HEK293 (cell line): ENCODE results near the gene TTC13.

Experiments
- CTCF ChIP-seq: fragments of 450-650 bp; formaldehyde crosslinking; IDR thresholded peaks from 2 replicates; pipeline ENCODE4 v1.5.1; 2016; ENCODE audit warnings: missing biosample characterization, missing genetic modification characterization
- HIC1 ChIP-seq: fragments of 450-650 bp; formaldehyde crosslinking; IDR thresholded peaks from 2 replicates; pipeline ENCODE4 v1.5.1; 2016; ENCODE audit warnings: missing biosample characterization, missing genetic modification characterization
- KLF1 ChIP-seq: fragments of 450-650 bp; formaldehyde crosslinking; IDR thresholded peaks from 2 replicates; pipeline ENCODE4 v1.5.1; 2016; ENCODE audit warnings: missing biosample characterization, missing genetic modification characterization
- ZBTB20 ChIP-seq: fragments of 450-650 bp; formaldehyde crosslinking; IDR thresholded peaks from 2 replicates; pipeline ENCODE4 v1.5.1; 2016; ENCODE audit warnings: missing biosample characterization, missing genetic modification characterization
- ZBTB6 ChIP-seq: fragments of 450-650 bp; formaldehyde crosslinking; IDR thresholded peaks from 2 replicates; pipeline ENCODE4 v1.5.1; 2017; ENCODE audit warnings: missing biosample characterization, missing genetic modification characterization
- ZNF214 ChIP-seq: fragments of 450-650 bp; formaldehyde crosslinking; IDR thresholded peaks from 2 replicates; pipeline ENCODE4 v1.5.1; 2017; ENCODE audit warnings: missing biosample characterization, mild to moderate bottlenecking, missing genetic modification characterization, borderline replicate concordance
- ZNF23 ChIP-seq: fragments of 450-650 bp; formaldehyde crosslinking; IDR thresholded peaks from 2 replicates; pipeline ENCODE4 v1.5.1; 2016; ENCODE audit warnings: missing biosample characterization, missing genetic modification characterization, borderline replicate concordance
- ZNF24 ChIP-seq: fragments of 450-650 bp; formaldehyde crosslinking; IDR thresholded peaks from 2 replicates; pipeline ENCODE4 v1.5.1; 2016; ENCODE audit warnings: missing biosample characterization, missing genetic modification characterization
- ZNF302 ChIP-seq: fragments of 450-650 bp; formaldehyde crosslinking; IDR thresholded peaks from 2 replicates; pipeline ENCODE4 v1.5.1; 2016; ENCODE audit warnings: missing biosample characterization, missing genetic modification characterization, low read depth
- ZNF501 ChIP-seq: fragments of 450-650 bp; formaldehyde crosslinking; IDR thresholded peaks from 2 replicates; pipeline ENCODE4 v1.5.1; 2016; ENCODE audit warnings: missing biosample characterization, missing genetic modification characterization
- ZNF747 ChIP-seq: fragments of 450-650 bp; formaldehyde crosslinking; IDR thresholded peaks from 2 replicates; pipeline ENCODE4 v1.5.1; 2016; ENCODE audit warnings: missing biosample characterization, missing genetic modification characterization

- TF ChIP-seq ZNF302 (tag by site-specific recombination) (no peak), ZNF24 (tag by site-specific recombination) (no peak), ZNF747 (tag by site-specific recombination) (no peak), ZNF214 (no peak), CTCF (tag by site-specific recombination) (no peak), ZNF23 (tag by site-specific recombination) (no peak), KLF1 (tag by site-specific recombination) (no peak), ZNF501 (tag by site-specific recombination) (no peak), HIC1 (no peak), ZBTB20 (tag by site-specific recombination) (no peak), ZBTB6 (tag by site-specific recombination) (no peak)
Observed at GRCh38 chr1:230858236-230858820, 120.3 kb downstream of the TTC13 start.
